DMS153 (cell line): ENCODE results near the gene GLI3.

Experiments used
- DNase-seq: peaks from one replicate; lab custom pipeline; 2025; lab: John Stamatoyannopoulos, UW

GLI3 gene

DNA sequence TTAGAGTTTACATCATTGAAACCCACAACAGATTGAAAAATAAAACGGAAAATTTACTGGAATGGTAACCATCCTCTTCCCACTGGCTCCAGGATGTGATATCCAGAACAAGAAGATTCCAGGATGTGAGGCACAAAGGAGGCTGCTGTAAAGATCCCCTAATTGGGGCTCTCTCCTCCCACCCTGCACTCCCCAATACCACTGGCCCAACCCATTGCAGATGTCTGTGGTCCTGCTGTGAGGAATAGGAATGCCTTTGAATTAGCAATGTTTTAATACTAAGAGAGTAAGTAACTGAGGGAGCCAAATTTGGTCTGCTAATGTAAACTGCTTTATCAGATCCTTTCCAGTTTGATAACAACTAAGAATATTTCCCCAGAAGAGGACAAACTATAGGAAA lies 308.2 kb downstream of the GLI3 start:
- no peak for DNase-seq

DNA sequence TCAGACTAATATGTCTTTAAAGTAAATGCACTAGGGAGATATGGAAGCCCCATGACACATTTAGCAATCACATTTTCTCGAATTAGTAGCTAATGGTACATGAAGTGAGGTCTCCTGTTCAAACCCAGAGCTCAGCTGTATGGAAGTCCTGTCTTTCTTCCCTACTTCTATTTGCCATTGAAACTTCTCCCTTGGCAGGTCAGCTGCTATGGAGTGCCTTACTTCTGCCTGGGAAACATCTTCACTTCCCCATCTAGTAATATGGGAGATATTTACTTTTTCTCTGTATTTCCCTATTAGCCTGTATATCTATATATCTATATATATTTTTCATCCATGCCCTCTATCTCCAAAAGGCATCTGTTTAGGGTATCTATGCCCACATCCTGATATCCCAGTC lies 308.8 kb downstream of the GLI3 start:
- no peak for DNase-seq

DNA sequence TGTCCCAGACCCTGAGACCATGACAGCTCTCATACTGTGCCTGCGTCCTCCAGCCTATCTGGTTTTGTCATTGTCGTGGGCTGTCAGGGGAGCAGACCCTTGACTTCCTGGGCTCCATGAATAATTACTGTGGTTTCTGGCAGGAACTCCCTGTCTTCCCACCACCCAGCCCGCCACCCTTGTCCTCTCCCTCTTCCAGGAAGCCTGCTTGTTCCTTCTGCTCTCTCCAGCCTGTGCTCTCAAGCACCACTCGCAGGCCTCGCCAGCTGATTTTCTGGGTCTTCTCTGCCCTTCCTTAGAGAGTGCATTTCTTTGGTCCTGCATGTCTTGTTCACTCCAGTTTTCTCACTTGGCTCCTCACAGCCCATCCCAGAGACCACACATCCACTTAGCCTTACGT lies 309.6 kb downstream of the GLI3 start:
- no peak for DNase-seq

GRCh38 chr7:41925946-41926345 lies 311.1 kb downstream of the GLI3 start:
- DNase-seq: peak; percentile 2

GRCh38 chr7:41924796-41925195 lies 312.2 kb downstream of the GLI3 start:
- DNase-seq: no peak

DNA sequence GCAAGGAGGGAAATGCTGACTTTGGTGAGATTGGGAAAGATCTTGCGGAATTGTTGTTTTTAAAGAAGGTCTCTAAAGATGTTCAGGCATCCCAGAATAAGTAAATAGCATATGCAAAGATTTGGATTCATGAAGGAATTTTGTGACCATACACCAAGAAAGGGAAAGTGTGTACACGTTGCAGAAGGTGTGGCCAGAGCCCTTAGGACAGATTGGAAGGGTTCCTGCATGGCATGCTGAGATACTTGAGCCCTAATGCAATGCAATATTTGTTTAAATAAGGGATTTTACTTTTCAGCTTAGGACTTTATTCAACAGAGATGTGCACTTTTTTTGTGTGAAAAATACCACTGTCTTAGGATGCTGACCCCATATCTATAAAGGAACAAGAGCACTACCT lies 314.6 kb downstream of the GLI3 start:
- no peak for DNase-seq

- no peak for DNase-seq
Measured at GRCh38 chr7:41921453-41921981, 315.5 kb downstream of the GLI3 start.

DNA sequence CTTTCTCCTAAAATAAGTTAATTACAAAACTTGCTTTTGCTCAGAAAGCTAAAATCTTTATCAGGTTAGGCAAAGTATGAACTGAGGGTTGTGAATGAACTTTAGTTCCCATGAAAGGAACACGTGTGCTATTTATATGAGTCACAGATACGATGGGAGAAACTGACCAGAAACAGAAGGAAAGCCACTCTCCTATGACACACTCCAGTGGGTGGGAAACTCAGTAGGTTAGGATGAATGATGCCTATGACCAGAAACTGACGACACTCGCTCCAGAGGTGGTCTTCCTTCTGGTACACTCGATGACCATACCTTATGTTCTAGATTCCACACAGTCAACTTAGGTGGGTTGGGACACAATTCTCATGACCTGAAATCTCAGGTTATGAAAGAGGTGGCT lies 318.4 kb downstream of the GLI3 start:
- DNase-seq: no peak

DNA sequence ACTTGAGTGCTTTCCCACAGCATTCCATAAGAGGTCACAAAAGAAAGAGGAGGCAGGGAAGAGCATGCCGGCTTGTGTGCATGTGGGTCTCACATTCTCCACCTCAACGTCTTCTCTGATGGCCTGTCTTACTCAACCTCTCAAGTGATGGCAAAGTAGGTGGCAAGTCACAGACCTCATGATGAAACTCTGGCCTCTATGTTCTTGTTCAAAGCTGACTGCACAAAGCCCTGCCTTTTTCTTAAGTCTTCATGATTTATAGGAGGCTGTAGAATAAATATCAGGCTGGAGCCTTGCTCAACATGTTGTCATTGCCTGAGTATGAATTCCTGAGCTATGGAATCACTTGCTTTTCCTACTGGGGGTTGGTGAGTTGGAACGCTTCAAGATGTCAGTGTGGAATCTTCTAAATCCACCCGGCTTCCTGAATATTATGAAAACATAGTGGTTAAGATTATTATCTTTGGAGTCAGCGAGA lies 320.5 kb downstream of the GLI3 start:
- no peak for DNase-seq

DNA sequence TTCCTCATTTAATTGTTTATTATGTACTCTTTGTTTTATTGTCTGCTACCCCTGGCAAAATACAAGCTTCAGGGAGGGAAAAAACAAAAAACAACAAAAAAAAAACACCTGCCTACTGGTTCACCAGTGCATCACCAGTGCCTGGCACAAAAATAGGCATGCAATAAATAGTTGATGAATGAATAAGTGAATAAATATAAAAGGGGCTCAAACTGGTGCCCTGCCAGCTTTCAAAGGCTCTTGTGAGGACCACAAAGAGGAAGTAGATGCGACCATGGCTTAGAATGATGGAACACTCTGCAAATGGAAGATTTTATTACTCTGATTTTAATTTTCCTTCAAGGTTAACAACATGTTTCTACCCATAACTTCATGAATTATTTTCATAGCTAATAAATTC lies 321.1 kb downstream of the GLI3 start:
- no peak for DNase-seq

- no peak for DNase-seq
Measured at GRCh38 chr7:41912851-41913567, 324.0 kb downstream of the GLI3 start.

DNA sequence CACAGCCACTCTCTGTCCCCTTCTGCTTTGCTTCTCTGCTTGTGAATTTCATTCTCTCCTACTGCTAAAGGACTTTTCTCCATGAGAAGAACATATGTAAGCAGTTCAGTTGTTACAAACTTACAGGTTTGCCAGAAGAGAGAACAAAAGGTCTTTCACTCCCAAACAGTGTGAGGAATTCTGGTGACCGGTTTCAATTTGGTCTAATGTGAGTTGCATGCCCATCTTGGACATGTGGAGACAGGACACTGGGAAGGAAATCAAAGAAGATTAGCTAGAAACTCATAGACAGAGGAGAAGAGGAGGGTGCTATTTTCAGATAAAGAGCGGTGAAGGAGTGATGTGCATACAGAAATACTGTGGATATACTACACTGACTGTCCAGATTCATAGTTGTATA lies 324.6 kb downstream of the GLI3 start:
- DNase-seq: no peak

DNA sequence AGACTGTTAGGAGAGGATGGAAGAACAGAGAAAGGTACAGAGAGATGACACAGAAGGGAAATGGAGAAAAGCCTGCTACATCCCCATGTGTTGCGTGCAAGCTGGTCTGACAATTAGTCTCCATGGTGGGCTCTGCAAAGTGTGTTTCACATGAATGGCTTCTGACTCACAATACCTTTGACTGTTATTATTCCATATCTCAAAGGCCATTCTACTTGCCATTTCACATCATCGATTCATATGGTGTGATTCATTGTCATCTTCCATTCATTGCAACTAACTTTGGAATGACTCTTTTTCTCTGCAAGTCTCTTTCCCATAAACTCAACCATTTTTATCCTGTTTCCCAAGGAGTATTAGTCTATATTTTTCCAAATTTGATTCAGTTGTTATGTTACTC lies 325.2 kb downstream of the GLI3 start:
- DNase-seq: no peak
